Measurements from ENCODE around the gene GTPBP2.

The GTPBP2 gene

GRCh38 chr6:43629104-43629504 lies at the start of gene GTPBP2:
Gene GTPBP2 (minus strand): TSS chr6:43629264. CDS start chr6:43629162, 102 bp downstream.
- TF ChIP-seq ARNTL (CRISPR knock-in tag; IDR thresholded peaks at IDR 0.05; ENCODE audit: borderline replicate concordance, low read depth) (no peak), TSHZ2 (CRISPR knock-in tag; IDR thresholded peaks at IDR 0.05) (0 out of 2 replicates have a peak, but pooled peaks have one; percentile 29)
- peak; percentile 91 for ATAC-seq

- no peak for ATAC-seq
- TF ChIP-seq OSR1 (CRISPR knock-in tag; IDR thresholded peaks at IDR 0.05) (no peak), BACH2 (CRISPR knock-in tag; IDR thresholded peaks at IDR 0.05; ENCODE audit: borderline replicate concordance) (no peak), PATZ1 (CRISPR knock-in tag; IDR thresholded peaks at IDR 0.05; ENCODE audit: borderline replicate concordance) (no peak)
These were observed 49.3 kb upstream of the GTPBP2 start for GRCh38 chr6:43678341-43678740.

GRCh38 chr6:43677759-43678158 lies 48.7 kb upstream of the GTPBP2 start:
- TF ChIP-seq PATZ1 (CRISPR knock-in tag; IDR thresholded peaks at IDR 0.05; ENCODE audit: borderline replicate concordance) (no peak), ESRRG (CRISPR knock-in tag; IDR thresholded peaks at IDR 0.05) (no peak), OSR1 (CRISPR knock-in tag; IDR thresholded peaks at IDR 0.05) (no peak), ARNTL (CRISPR knock-in tag; IDR thresholded peaks at IDR 0.05; ENCODE audit: borderline replicate concordance, low read depth) (no peak), GLIS3 (CRISPR knock-in tag; IDR thresholded peaks at IDR 0.05) (no peak), TSHZ2 (CRISPR knock-in tag; IDR thresholded peaks at IDR 0.05) (no peak), CSDC2 (CRISPR knock-in tag; IDR thresholded peaks at IDR 0.05) (no peak), CSRNP3 (CRISPR knock-in tag; IDR thresholded peaks at IDR 0.05) (no peak), TOX (CRISPR knock-in tag; IDR thresholded peaks at IDR 0.05; ENCODE audit: borderline replicate concordance) (no peak), ISL1 (CRISPR knock-in tag; IDR thresholded peaks at IDR 0.05) (no peak), ZC3H10 (CRISPR knock-in tag; IDR thresholded peaks at IDR 0.05) (no peak), POU6F1 (CRISPR knock-in tag; IDR thresholded peaks at IDR 0.05; ENCODE audit: borderline replicate concordance, low read depth) (no peak), ZNF70 (CRISPR knock-in tag; IDR thresholded peaks at IDR 0.05) (no peak), RARB (CRISPR knock-in tag; IDR thresholded peaks at IDR 0.05) (no peak), ZNF8 (CRISPR knock-in tag; IDR thresholded peaks at IDR 0.05) (no peak), PPARA (CRISPR knock-in tag; IDR thresholded peaks at IDR 0.05; ENCODE audit: borderline replicate concordance) (no peak), BACH2 (CRISPR knock-in tag; IDR thresholded peaks at IDR 0.05; ENCODE audit: borderline replicate concordance) (no peak), TCF4 (CRISPR knock-in tag; IDR thresholded peaks at IDR 0.05; ENCODE audit: borderline replicate concordance) (no peak), ZNF565 (CRISPR knock-in tag; conservative IDR thresholded peaks at IDR 0.05; ENCODE audit: low read depth) (no peak)
- no peak for ATAC-seq

Measured in SK-N-SH treated with all-trans-retinoic acid at 6 μM for 48 hours (cell line).